Activated T-helper 17 cell treated with anti-CD3 and anti-CD28 coated beads, Interleukin-2, amount 50 U/mL, for 72 hours (primary cell): ENCODE measurements around the gene MTARC1. TPM values are rescaled to one million over a fixed set of nuclear protein-coding genes. Genes with fewer than 3 reads are reported as not detected.

Experiments
- ATAC-seq: fragments of 150-1000 bp; cut with Tn5 transposase; replicated peaks from 2 replicates; pipeline ENCODE4 v1.10.0; 2021; ENCODE audit warnings: mild to moderate bottlenecking, moderate library complexity
- H3K27ac Mint-ChIP-seq: one replicate; pipeline ENCODE4 v1.8.0; 2022; ENCODE audit warnings: mixed read lengths
- H3K27me3 Mint-ChIP-seq: one replicate; pipeline ENCODE4 v1.8.0; 2022; ENCODE audit warnings: mixed read lengths
- H3K36me3 Mint-ChIP-seq: one replicate; pipeline ENCODE4 v1.8.0; 2022; ENCODE audit warnings: low read depth, mild to moderate bottlenecking, mixed read lengths
- H3K4me1 Mint-ChIP-seq: one replicate; pipeline ENCODE4 v1.8.0; 2022; ENCODE audit warnings: mixed read lengths
- H3K4me3 Mint-ChIP-seq: one replicate; pipeline ENCODE4 v1.8.0; 2022; ENCODE audit warnings: mild to moderate bottlenecking, mixed read lengths
- H3K9me3 Mint-ChIP-seq: one replicate; pipeline ENCODE4 v1.8.0; 2022; ENCODE audit warnings: mixed read lengths
- total RNA-seq, 2 donors: library from RNA; stranded (reverse); gene quantifications; one replicate each; pipeline ENCODE4 v1.2.3, GENCODE V29; 2022

Gene MTARC1
- under 1 TPM in 1 of 2 donors, not detected in 1; 0.11 TPM for total RNA-seq

GRCh38 chr1:220786337-220787068 lies at the start of gene MTARC1:
Gene MTARC1, plus strand, starts transcription at chr1:220786913. Its CDS starts 32 bp downstream, at chr1:220786945.
- peaks cover 22% of the 10 kb centered on the region for H3K27me3 Mint-ChIP-seq
- no peaks in the 10 kb centered on the region for H3K4me1 Mint-ChIP-seq
- ATAC-seq, result peak; percentile 24
- H3K4me3 Mint-ChIP-seq, result no peak within 1 kb of the TSS
- no peaks in the 10 kb centered on the region for H3K9me3 Mint-ChIP-seq
- no peaks in the 10 kb centered on the region for H3K36me3 Mint-ChIP-seq
- H3K27ac Mint-ChIP-seq, result no peak within 1 kb of the TSS

GRCh38 chr1:220741349-220741748 lies 45.4 kb upstream of the MTARC1 start:
- H3K9me3 Mint-ChIP-seq, result no peaks in the 10 kb centered on the region
- no peak for ATAC-seq
- no peak overlapping the region for H3K4me3 Mint-ChIP-seq
- H3K27me3 Mint-ChIP-seq, result peaks cover 10% of the 10 kb centered on the region
- H3K4me1 Mint-ChIP-seq, result no peaks in the 10 kb centered on the region
- no peak overlapping the region for H3K27ac Mint-ChIP-seq
- no peaks in the 10 kb centered on the region for H3K36me3 Mint-ChIP-seq

GRCh38 chr1:220741825-220742224 lies 44.9 kb upstream of the MTARC1 start:
- Mint-ChIP-seq H3K27me3 (peaks cover 13% of the 10 kb centered on the region), H3K36me3 (no peaks in the 10 kb centered on the region), H3K4me1 (no peaks in the 10 kb centered on the region), H3K4me3 (no peak overlapping the region), H3K9me3 (no peaks in the 10 kb centered on the region), H3K27ac (no peak overlapping the region)
- no peak for ATAC-seq

- Mint-ChIP-seq H3K9me3 (no peaks in the 10 kb centered on the region), H3K4me1 (no peaks in the 10 kb centered on the region), H3K27me3 (peaks cover 19% of the 10 kb centered on the region), H3K4me3 (no peak overlapping the region), H3K27ac (no peak overlapping the region), H3K36me3 (no peaks in the 10 kb centered on the region)
- no peak for ATAC-seq
These were observed 44.2 kb upstream of the MTARC1 start for GRCh38 chr1:220742520-220742919.

GRCh38 chr1:220746851-220747250 lies 39.9 kb upstream of the MTARC1 start:
- H3K27ac Mint-ChIP-seq, result no peak overlapping the region
- H3K27me3 Mint-ChIP-seq, result peaks cover 43% of the 10 kb centered on the region
- H3K9me3 Mint-ChIP-seq, result no peaks in the 10 kb centered on the region
- no peak for ATAC-seq
- H3K4me3 Mint-ChIP-seq, result peak overlapping the region; percentile 49
- H3K4me1 Mint-ChIP-seq, result no peaks in the 10 kb centered on the region
- no peaks in the 10 kb centered on the region for H3K36me3 Mint-ChIP-seq

- H3K27me3 Mint-ChIP-seq, result peaks cover 50% of the 10 kb centered on the region
- H3K4me3 Mint-ChIP-seq, result peak overlapping the region; percentile 49
- ATAC-seq, result no peak
- H3K36me3 Mint-ChIP-seq, result no peaks in the 10 kb centered on the region
- H3K9me3 Mint-ChIP-seq, result no peaks in the 10 kb centered on the region
- H3K4me1 Mint-ChIP-seq, result no peaks in the 10 kb centered on the region
- H3K27ac Mint-ChIP-seq, result no peak overlapping the region
These were observed 39.1 kb upstream of the MTARC1 start for GRCh38 chr1:220747437-220748088.

GRCh38 chr1:220748089-220748934 lies 38.4 kb upstream of the MTARC1 start, which contains the start of gene MTARC2:
Gene MTARC2, plus strand, starts transcription at chr1:220748322. Its CDS starts 210 bp downstream, at chr1:220748532.
- peak; percentile 34 for ATAC-seq
- Mint-ChIP-seq H3K27ac (no peak within 1 kb of the TSS), H3K36me3 (no peaks in the 10 kb centered on the region), H3K4me3 (peak within 1 kb of the TSS; percentile 59), H3K9me3 (no peaks in the 10 kb centered on the region), H3K27me3 (peaks cover 50% of the 10 kb centered on the region), H3K4me1 (no peaks in the 10 kb centered on the region)

- H3K4me1 Mint-ChIP-seq, result no peaks in the 10 kb centered on the region
- H3K27me3 Mint-ChIP-seq, result peaks cover 50% of the 10 kb centered on the region
- H3K36me3 Mint-ChIP-seq, result no peaks in the 10 kb centered on the region
- H3K27ac Mint-ChIP-seq, result no peak overlapping the region
- no peak for ATAC-seq
- H3K4me3 Mint-ChIP-seq, result peak overlapping the region; percentile 59
- H3K9me3 Mint-ChIP-seq, result no peaks in the 10 kb centered on the region
These were observed 37.8 kb upstream of the MTARC1 start for GRCh38 chr1:220748936-220749335.

GRCh38 chr1:220750131-220750515 lies 36.6 kb upstream of the MTARC1 start:
- ATAC-seq, result no peak
- Mint-ChIP-seq H3K27me3 (peaks cover 51% of the 10 kb centered on the region), H3K36me3 (no peaks in the 10 kb centered on the region), H3K4me3 (no peak overlapping the region), H3K4me1 (no peaks in the 10 kb centered on the region), H3K9me3 (no peaks in the 10 kb centered on the region), H3K27ac (no peak overlapping the region)

- H3K36me3 Mint-ChIP-seq, result no peaks in the 10 kb centered on the region
- H3K4me3 Mint-ChIP-seq, result no peak overlapping the region
- H3K27ac Mint-ChIP-seq, result no peak overlapping the region
- H3K27me3 Mint-ChIP-seq, result peaks cover 51% of the 10 kb centered on the region
- no peak for ATAC-seq
- H3K9me3 Mint-ChIP-seq, result no peaks in the 10 kb centered on the region
- no peaks in the 10 kb centered on the region for H3K4me1 Mint-ChIP-seq
These were observed 35.6 kb upstream of the MTARC1 start for GRCh38 chr1:220751111-220751510.

- Mint-ChIP-seq H3K36me3 (no peaks in the 10 kb centered on the region), H3K27ac (no peak overlapping the region), H3K4me3 (no peak overlapping the region), H3K9me3 (no peaks in the 10 kb centered on the region), H3K4me1 (no peaks in the 10 kb centered on the region), H3K27me3 (peaks cover 34% of the 10 kb centered on the region)
- ATAC-seq, result no peak
These were observed 32.3 kb upstream of the MTARC1 start for GRCh38 chr1:220754212-220754917.

GRCh38 chr1:220754918-220755295 lies 31.8 kb upstream of the MTARC1 start:
- no peaks in the 10 kb centered on the region for H3K9me3 Mint-ChIP-seq
- no peak for ATAC-seq
- no peak overlapping the region for H3K27ac Mint-ChIP-seq
- no peaks in the 10 kb centered on the region for H3K4me1 Mint-ChIP-seq
- H3K4me3 Mint-ChIP-seq, result no peak overlapping the region
- no peaks in the 10 kb centered on the region for H3K36me3 Mint-ChIP-seq
- H3K27me3 Mint-ChIP-seq, result peaks cover 33% of the 10 kb centered on the region

- Mint-ChIP-seq H3K9me3 (no peaks in the 10 kb centered on the region), H3K27ac (no peak overlapping the region), H3K4me3 (no peak overlapping the region), H3K4me1 (no peaks in the 10 kb centered on the region), H3K27me3 (peaks cover 31% of the 10 kb centered on the region), H3K36me3 (no peaks in the 10 kb centered on the region)
- no peak for ATAC-seq
These were observed 31.4 kb upstream of the MTARC1 start for GRCh38 chr1:220755309-220755708.

- H3K4me1 Mint-ChIP-seq, result no peaks in the 10 kb centered on the region
- no peaks in the 10 kb centered on the region for H3K9me3 Mint-ChIP-seq
- no peak for ATAC-seq
- no peak overlapping the region for H3K4me3 Mint-ChIP-seq
- H3K27ac Mint-ChIP-seq, result no peak overlapping the region
- peaks cover 16% of the 10 kb centered on the region for H3K27me3 Mint-ChIP-seq
- H3K36me3 Mint-ChIP-seq, result no peaks in the 10 kb centered on the region
These were observed 29.3 kb upstream of the MTARC1 start for GRCh38 chr1:220757441-220757840.
